OCI-M1 (cell line): Measurements from ENCODE around the gene PTTG1IP2.

ENCODE experiments used
- DNase-seq: peaks from one replicate; lab custom pipeline; 2025; lab: John Stamatoyannopoulos, UW

Gene PTTG1IP2

GRCh38 chr7:90483251-90483650 is 13.8 kb downstream of the PTTG1IP2 start:
- no peak for DNase-seq

- no peak for DNase-seq
These were observed 15.3 kb downstream of the PTTG1IP2 start for GRCh38 chr7:90484706-90485105.

- DNase-seq, result peak; percentile 81
These were observed 16.4 kb downstream of the PTTG1IP2 start for GRCh38 chr7:90485734-90486316.

GRCh38 chr7:90487808-90488207 is 18.4 kb downstream of the PTTG1IP2 start:
- no peak for DNase-seq

GRCh38 chr7:90488220-90488619 is 18.8 kb downstream of the PTTG1IP2 start:
- peak; percentile 18 for DNase-seq

- DNase-seq, result no peak
These were observed 22.8 kb downstream of the PTTG1IP2 start for GRCh38 chr7:90492250-90492649.

GRCh38 chr7:90495241-90495640 is 25.8 kb downstream of the PTTG1IP2 start:
- no peak for DNase-seq

- no peak for DNase-seq
These were observed 33.1 kb downstream of the PTTG1IP2 start for GRCh38 chr7:90502539-90502938.

GRCh38 chr7:90503367-90503766 is 33.9 kb downstream of the PTTG1IP2 start:
- no peak for DNase-seq

- DNase-seq, result no peak
These were observed 38.3 kb downstream of the PTTG1IP2 start for GRCh38 chr7:90507692-90508091.

GRCh38 chr7:90511776-90512175 is 42.3 kb downstream of the PTTG1IP2 start:
- no peak for DNase-seq

- DNase-seq, result no peak
These were observed 43.4 kb downstream of the PTTG1IP2 start for GRCh38 chr7:90512821-90513254.

- no peak for DNase-seq
These were observed 46.8 kb downstream of the PTTG1IP2 start for GRCh38 chr7:90516257-90516656.

GRCh38 chr7:90518630-90519029 is 49.2 kb downstream of the PTTG1IP2 start:
- no peak for DNase-seq

- peak; percentile 39 for DNase-seq
These were observed 51.0 kb downstream of the PTTG1IP2 start for GRCh38 chr7:90520484-90520883.

GRCh38 chr7:90530263-90530662 is 60.8 kb downstream of the PTTG1IP2 start:
- peak; percentile 20 for DNase-seq

GRCh38 chr7:90532231-90532929 is 62.9 kb downstream of the PTTG1IP2 start:
- no peak for DNase-seq

GRCh38 chr7:90536449-90536848 is 67.0 kb downstream of the PTTG1IP2 start:
- DNase-seq, result peak; percentile 38

- no peak for DNase-seq
These were observed 69.0 kb downstream of the PTTG1IP2 start for GRCh38 chr7:90538405-90538804.

- no peak for DNase-seq
These were observed 71.0 kb downstream of the PTTG1IP2 start for GRCh38 chr7:90540406-90540805.

GRCh38 chr7:90551036-90551435 is 81.6 kb downstream of the PTTG1IP2 start:
- no peak for DNase-seq

GRCh38 chr7:90552521-90552920 is 83.1 kb downstream of the PTTG1IP2 start:
- peak; percentile 62 for DNase-seq

- no peak for DNase-seq
These were observed 91.3 kb downstream of the PTTG1IP2 start for GRCh38 chr7:90560730-90561129.
